PFSK-1 (cell line): Measurements from ENCODE around the gene GRIK1.

Experiments
- POLR2AphosphoS5 ChIP-seq: IDR thresholded peaks from 2 replicates; pipeline ENCODE4 v1.6.1; 2012; ENCODE audit warnings: low read depth, mild to moderate bottlenecking, control low read depth, low read length, moderate library complexity
- REST ChIP-seq, 2 experiments: IDR thresholded peaks; 2 replicates each; pipeline versions ENCODE4 v1.6.1 to v1.8.0; 2011 to 2012; ENCODE audit warnings: low read depth in 2 of 2, low read length in 2 of 2, control low read depth in 1 of 2, inconsistent platforms in 1 of 2, mild to moderate bottlenecking in 1 of 2, moderate library complexity in 1 of 2; ENCODE audit not compliant: insufficient read depth in 1 of 2
- SIN3A ChIP-seq: IDR thresholded peaks from 2 replicates; pipeline ENCODE4 v1.6.1; 2012; ENCODE audit warnings: mild to moderate bottlenecking, low read length, moderate library complexity, borderline replicate concordance; ENCODE audit not compliant: insufficient read depth
- TAF1 ChIP-seq: IDR thresholded peaks from 2 replicates; pipeline ENCODE4 v1.6.1; 2012; ENCODE audit warnings: low read length, control low read depth, borderline replicate concordance; ENCODE audit not compliant: insufficient read depth

- TF ChIP-seq POLR2AphosphoS5 (no peak), TAF1 (no peak), REST (IDR thresholded peaks at IDR 0.05; ENCODE audit: insufficient read depth in 1 of 2, low read depth in 2 of 2, low read length in 2 of 2) (no peak), SIN3A (no peak)
Observed at GRCh38 chr21:29654203-29654602, 285.6 kb downstream of the GRIK1 start.
